GM12878 (cell line): ENCODE results near the gene MAD1L1. TPM values are rescaled to one million over a fixed set of nuclear protein-coding genes. Genes with fewer than 3 reads are reported as not detected.

Source experiments
- ATAC-seq: fragments of 200-7000 bp; cut with Tn5 transposase; 3 replicates; pipeline ENCODE4 v1.9.1; 2020; ENCODE audit warnings: mild to moderate bottlenecking, moderate library complexity
- BruUV-seq: library from RNA; stranded (reverse); fragments of 400-500 nt; replicated peaks from 2 replicates; lab custom pipeline; 2021; lab: Mats Ljungman, UMichigan
- CTCF ChIA-PET: fragments of 300-600 bp; sonication (Branson Sonifier 250); formaldehyde crosslinking; extraction: SDS; loops from one replicate; lab custom pipeline; 2021; ENCODE audit warnings: inconsistent platforms; lab: Yijun Ruan, JAX
- POLR2A ChIA-PET: fragments of 350-600 bp; formaldehyde crosslinking; extraction: SDS; loops from one replicate; lab custom pipeline; 2021; ENCODE audit warnings: inconsistent platforms; lab: Charles Lee
- RAD21 ChIA-PET: fragments of 300-600 bp; sonication (Branson Sonifier 250); formaldehyde crosslinking; loops from one replicate; lab custom pipeline; 2023; ENCODE audit warnings: antibody characterized with exemption; ENCODE audit not compliant: unreplicated experiment; lab: Charles Lee
- SMC1A ChIA-PET: fragments of 300-600 bp; sonication (Branson Sonifier 250); formaldehyde crosslinking; loops from one replicate; lab custom pipeline; 2023; ENCODE audit not compliant: unreplicated experiment, uncharacterized antibody; lab: Charles Lee
- DNase-seq: peaks from one replicate; pipeline ENCODE4 v3.0.0-alpha.2; 2011; ENCODE audit warnings: low read depth, low spot score
- FAIRE-seq: peaks from 3 replicates; lab custom pipeline; 2011; peaks lifted over from hg19 to GRCh38; lab: Jason Lieb, UNC
- H2AFZ ChIP-seq: 2 replicates; pipeline ENCODE4 v1.6.0; 2011; ENCODE audit warnings: low read depth, low read length, control low read depth; ENCODE audit not compliant: control insufficient read depth
- H3K27ac ChIP-seq: 2 replicates; pipeline ENCODE4 v1.5.1; 2011; ENCODE audit warnings: control low read depth; ENCODE audit not compliant: control insufficient read depth, insufficient read depth
- H3K27me3 ChIP-seq, 2 experiments: replicated peaks in 1 of 2; 2 replicates each; pipeline versions ENCODE4 v1.6.0 to v1.6.1; 2011; ENCODE audit warnings: low read length in 1 of 2; ENCODE audit not compliant: control insufficient read depth in 2 of 2, insufficient read depth in 2 of 2
- H3K36me3 ChIP-seq, 2 experiments: 2 replicates each; pipeline ENCODE4 v1.5.1; 2011; ENCODE audit warnings: low read length in 1 of 2; ENCODE audit not compliant: control insufficient read depth in 2 of 2, insufficient read depth in 2 of 2
- H3K4me1 ChIP-seq: 2 replicates; pipeline ENCODE4 v1.6.1; 2011; ENCODE audit warnings: mild to moderate bottlenecking, low read length, moderate library complexity, mixed read lengths; ENCODE audit not compliant: control insufficient read depth, insufficient read depth
- H3K4me2 ChIP-seq: 2 replicates; pipeline ENCODE4 v1.6.0; 2011; ENCODE audit warnings: control low read depth; ENCODE audit not compliant: control insufficient read depth, insufficient read depth
- H3K4me3 ChIP-seq: fragments of 200-600 bp; sonication (generic); 2 replicates; pipeline ENCODE4 v1.5.1; 2016
- H3K79me2 ChIP-seq: 2 replicates; pipeline ENCODE4 v1.6.0; 2011; ENCODE audit warnings: low read length; ENCODE audit not compliant: control insufficient read depth, insufficient read depth
- H3K9ac ChIP-seq: 2 replicates; pipeline ENCODE4 v1.8.0; 2011; ENCODE audit warnings: low read length, control low read depth, mixed read lengths; ENCODE audit not compliant: control insufficient read depth, insufficient read depth
- H3K9me3 ChIP-seq: replicated peaks from 3 replicates; pipeline ENCODE4 v1.5.1; 2011; ENCODE audit warnings: mild to moderate bottlenecking, low read length; ENCODE audit not compliant: control insufficient read depth, insufficient read depth
- H4K20me1 ChIP-seq: 2 replicates; pipeline ENCODE4 v1.6.0; 2011; ENCODE audit not compliant: control insufficient read depth, insufficient read depth
- BCL3 ChIP-seq: IDR thresholded peaks from 2 replicates; pipeline ENCODE4 v1.6.1; 2011; ENCODE audit warnings: borderline replicate concordance, low read depth, mild to moderate bottlenecking, moderate library complexity, low read length; ENCODE audit not compliant: insufficient read depth, poor library complexity, severe bottlenecking
- CHD1 ChIP-seq: IDR thresholded peaks from 2 replicates; pipeline ENCODE4 v1.6.1; 2012; ENCODE audit warnings: low read depth, low read length, improper control_type of control experiment
- CREM ChIP-seq: IDR thresholded peaks from 2 replicates; pipeline ENCODE4 v1.6.1; 2014; ENCODE audit warnings: antibody characterized with exemption, low read depth
- EP300 ChIP-seq, 2 experiments: fragments of 150-350 bp in 1 of 2; IDR thresholded peaks; 2 replicates each; pipeline ENCODE4 v1.6.1; 2011 to 2012; ENCODE audit warnings: low read depth in 2 of 2, low read length in 2 of 2, borderline replicate concordance in 1 of 2, improper control_type of control experiment in 1 of 2, inconsistent platforms in 1 of 2; ENCODE audit not compliant: control insufficient read depth in 1 of 2
- POLR2A ChIP-seq: IDR thresholded peaks from 2 replicates; pipeline ENCODE4 v1.6.1; 2011; ENCODE audit warnings: low read depth, mild to moderate bottlenecking, low read length
- RB1 ChIP-seq: fragments of 450-650 bp; formaldehyde crosslinking; IDR thresholded peaks from 2 replicates; pipeline ENCODE4 v1.6.1; 2017; ENCODE audit warnings: mild to moderate bottlenecking, borderline replicate concordance
- SMAD1 ChIP-seq: fragments of 450-650 bp; IDR thresholded peaks from 2 replicates; pipeline ENCODE4 v1.6.1; 2018; ENCODE audit warnings: mild to moderate bottlenecking, low read depth; ENCODE audit not compliant: partially characterized antibody
- WRNIP1 ChIP-seq: IDR thresholded peaks from 2 replicates; pipeline ENCODE4 v1.6.1; 2011; ENCODE audit warnings: low read depth, low read length, improper control_type of control experiment, borderline replicate concordance
- ZBTB33 ChIP-seq: fragments of 450-650 bp; IDR thresholded peaks from 2 replicates; pipeline ENCODE4 v1.6.1; 2017; ENCODE audit warnings: mild to moderate bottlenecking
- WGBS: methylation state at CpG from one replicate; pipeline ENCODE4 v1.1.6; 2016; ENCODE audit warnings: low lambda C conversion rate; ENCODE audit not compliant: insufficient replicate concordance, insufficient coverage; ENCODE audit errors: missing lambda C conversion rate; 5-methylcytosine and 5-hydroxymethylcytosine counted together
- in situ Hi-C: fragments of 300-500 bp; cut with MboI; formaldehyde crosslinking; loops from 9 replicates; pipeline ENCODE4 v1.14.3; 2018; ENCODE audit warnings: mixed read lengths
- intact Hi-C: fragments of 100-400 bp; cut with micrococcal nuclease; formaldehyde crosslinking; loops from one replicate; pipeline ENCODE4 v1.14.2; 2022; ENCODE audit not compliant: unreplicated experiment
- polyA plus RNA-seq, 11 experiments: library from polyadenylated mRNA; depleted of rRNA in 4 of 11; unstranded in 6 of 11; stranded (reverse) in 5 of 11; fragments of >200 nt; fragmentation: Nextera tagmentation in 4 of 11; fragmentation: Illumina TruSeq in 1 of 11; extraction: Ambion mirVana in 4 of 11; extraction: Trizol in 1 of 11; gene quantifications; 1 replicate in 1 of 11; 2 replicates in 10 of 11; pipeline versions ENCODE4 v1.2.1 to v1.2.3, GENCODE V29; 2011 to 2016; ENCODE audit warnings: inconsistent platforms in 2 of 11, missing spikeins in 2 of 11, low read depth in 1 of 11
- total RNA-seq, 4 experiments: library from RNA; depleted of rRNA in 3 of 4; stranded (reverse); fragments of >200 nt in 3 of 4; fragmentation: Illumina TruSeq in 1 of 4; extraction: Trizol in 1 of 4; gene quantifications; 2 replicates each; pipeline versions ENCODE4 v1.2.1 to v1.2.3, GENCODE V29; 2013 to 2021
- TF ChIP-seq, protein P1 (sequence below): fragments of 450-650 bp; IDR thresholded peaks from 2 replicates; pipeline ENCODE4 v1.6.1; 2017; ENCODE audit warnings: mild to moderate bottlenecking, moderate library complexity

The MAD1L1 gene
- total and polyA plus RNA-seq, 10 of the 15 experiments (the other 5 are each of a cell fraction or from before 2014, with no cell fraction given): 2.2 to 76.8 (median 38.3) TPM

- ChIA-PET POLR2A (no interaction called here), CTCF (no interaction called here), SMC1A (no interaction called here), RAD21 (no interaction called here)
- H3K9ac ChIP-seq: no peak overlapping the region
- DNase-seq (no peak), FAIRE-seq (no peak), ATAC-seq (no peak)
- peaks cover 18% of the 10 kb centered on the region for H3K79me2 ChIP-seq
- H3K4me1 ChIP-seq: peaks cover 16% of the 10 kb centered on the region
- H2AFZ ChIP-seq: no peak overlapping the region
- WGBS: 89% methylated on average over 8 of the region's 8 CpGs
- intact Hi-C loops (no loop called here), in situ Hi-C loops (no loop called here)
- peaks cover 4% of the 10 kb centered on the region; the same call in 1 of the 3 replicates for H3K9me3 ChIP-seq
- TF ChIP-seq CHD1 (no peak), CREM (no peak), EP300 (IDR thresholded peaks at IDR 0.05; ENCODE audit: borderline replicate concordance in 1 of 2, control insufficient read depth in 1 of 2, low read depth in 2 of 2, low read length in 2 of 2) (no peak), POLR2A (no peak), RB1 (no peak), ZBTB33 (no peak), SMAD1 (no peak), WRNIP1 (no peak), BCL3 (no peak)
- TF ChIP-seq, protein P1, sequence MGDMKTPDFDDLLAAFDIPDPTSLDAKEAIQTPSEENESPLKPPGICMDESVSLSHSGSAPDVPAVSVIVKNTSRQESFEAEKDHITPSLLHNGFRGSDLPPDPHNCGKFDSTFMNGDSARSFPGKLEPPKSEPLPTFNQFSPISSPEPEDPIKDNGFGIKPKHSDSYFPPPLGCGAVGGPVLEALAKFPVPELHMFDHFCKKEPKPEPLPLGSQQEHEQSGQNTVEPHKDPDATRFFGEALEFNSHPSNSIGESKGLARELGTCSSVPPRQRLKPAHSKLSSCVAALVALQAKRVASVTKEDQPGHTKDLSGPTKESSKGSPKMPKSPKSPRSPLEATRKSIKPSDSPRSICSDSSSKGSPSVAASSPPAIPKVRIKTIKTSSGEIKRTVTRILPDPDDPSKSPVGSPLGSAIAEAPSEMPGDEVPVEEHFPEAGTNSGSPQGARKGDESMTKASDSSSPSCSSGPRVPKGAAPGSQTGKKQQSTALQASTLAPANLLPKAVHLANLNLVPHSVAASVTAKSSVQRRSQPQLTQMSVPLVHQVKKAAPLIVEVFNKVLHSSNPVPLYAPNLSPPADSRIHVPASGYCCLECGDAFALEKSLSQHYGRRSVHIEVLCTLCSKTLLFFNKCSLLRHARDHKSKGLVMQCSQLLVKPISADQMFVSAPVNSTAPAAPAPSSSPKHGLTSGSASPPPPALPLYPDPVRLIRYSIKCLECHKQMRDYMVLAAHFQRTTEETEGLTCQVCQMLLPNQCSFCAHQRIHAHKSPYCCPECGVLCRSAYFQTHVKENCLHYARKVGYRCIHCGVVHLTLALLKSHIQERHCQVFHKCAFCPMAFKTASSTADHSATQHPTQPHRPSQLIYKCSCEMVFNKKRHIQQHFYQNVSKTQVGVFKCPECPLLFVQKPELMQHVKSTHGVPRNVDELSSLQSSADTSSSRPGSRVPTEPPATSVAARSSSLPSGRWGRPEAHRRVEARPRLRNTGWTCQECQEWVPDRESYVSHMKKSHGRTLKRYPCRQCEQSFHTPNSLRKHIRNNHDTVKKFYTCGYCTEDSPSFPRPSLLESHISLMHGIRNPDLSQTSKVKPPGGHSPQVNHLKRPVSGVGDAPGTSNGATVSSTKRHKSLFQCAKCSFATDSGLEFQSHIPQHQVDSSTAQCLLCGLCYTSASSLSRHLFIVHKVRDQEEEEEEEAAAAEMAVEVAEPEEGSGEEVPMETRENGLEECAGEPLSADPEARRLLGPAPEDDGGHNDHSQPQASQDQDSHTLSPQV: no peak
- peaks cover 0 to 9% of the 10 kb centered on the region in 2 experiments; a peak in 2 of 4 replicates for H3K36me3 ChIP-seq
- no peak overlapping the region for H3K4me2 ChIP-seq
- no peaks in the 10 kb centered on the region for H3K27me3 ChIP-seq
- H4K20me1 ChIP-seq: no peaks in the 10 kb centered on the region
- H3K27ac ChIP-seq: no peak overlapping the region
- no TSS peak for BruUV-seq
- H3K4me3 ChIP-seq: no peak overlapping the region
These were observed 296.8 kb downstream of the MAD1L1 start for GRCh38 chr7:1936006-1936310.
